Measurements from ENCODE around the gene HLA-DPA1.

Gene HLA-DPA1

GRCh38 chr6:33076406-33076934, 3.0 kb upstream of the HLA-DPA1 start:
- H3K4me1 ChIP-seq (ENCODE audit: insufficient read depth, low read length, poor library complexity, severe bottlenecking): peaks cover 3% of the 10 kb centered on the region
- H3K27me3 ChIP-seq (ENCODE audit: insufficient read depth, low read length, poor library complexity, severe bottlenecking): no peaks in the 10 kb centered on the region
- no peaks in the 10 kb centered on the region for H3K9me2 ChIP-seq (replicated peaks; ENCODE audit: low read depth, low read length)
- H3K79me2 ChIP-seq (ENCODE audit: insufficient read depth, low read length): no peaks in the 10 kb centered on the region
- no peaks in the 10 kb centered on the region for H3K36me3 ChIP-seq (ENCODE audit: insufficient read depth, low read length)
- peak overlapping the region; percentile 10 for H3K4me2 ChIP-seq (ENCODE audit: low read depth, low read length, poor library complexity, severe bottlenecking)
- TF ChIP-seq, protein P1, sequence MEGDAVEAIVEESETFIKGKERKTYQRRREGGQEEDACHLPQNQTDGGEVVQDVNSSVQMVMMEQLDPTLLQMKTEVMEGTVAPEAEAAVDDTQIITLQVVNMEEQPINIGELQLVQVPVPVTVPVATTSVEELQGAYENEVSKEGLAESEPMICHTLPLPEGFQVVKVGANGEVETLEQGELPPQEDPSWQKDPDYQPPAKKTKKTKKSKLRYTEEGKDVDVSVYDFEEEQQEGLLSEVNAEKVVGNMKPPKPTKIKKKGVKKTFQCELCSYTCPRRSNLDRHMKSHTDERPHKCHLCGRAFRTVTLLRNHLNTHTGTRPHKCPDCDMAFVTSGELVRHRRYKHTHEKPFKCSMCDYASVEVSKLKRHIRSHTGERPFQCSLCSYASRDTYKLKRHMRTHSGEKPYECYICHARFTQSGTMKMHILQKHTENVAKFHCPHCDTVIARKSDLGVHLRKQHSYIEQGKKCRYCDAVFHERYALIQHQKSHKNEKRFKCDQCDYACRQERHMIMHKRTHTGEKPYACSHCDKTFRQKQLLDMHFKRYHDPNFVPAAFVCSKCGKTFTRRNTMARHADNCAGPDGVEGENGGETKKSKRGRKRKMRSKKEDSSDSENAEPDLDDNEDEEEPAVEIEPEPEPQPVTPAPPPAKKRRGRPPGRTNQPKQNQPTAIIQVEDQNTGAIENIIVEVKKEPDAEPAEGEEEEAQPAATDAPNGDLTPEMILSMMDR (conservative IDR thresholded peaks at IDR 0.05; ENCODE audit: low read length): no peak
- TF ChIP-seq EZH2phosphoT487 (IDR thresholded peaks at IDR 0.05; ENCODE audit: borderline replicate concordance): no peak
- H3K9me3 ChIP-seq (ENCODE audit: insufficient read depth, low read depth, low read length): no peaks in the 10 kb centered on the region
- no peaks in the 10 kb centered on the region for H4K20me1 ChIP-seq (ENCODE audit: insufficient read depth, low read length, poor library complexity, severe bottlenecking)
- H3K4me3 ChIP-seq (ENCODE audit: low read length, poor library complexity, severe bottlenecking): no peak overlapping the region
- H3F3A ChIP-seq (ENCODE audit: low read depth): no peaks in the 10 kb centered on the region
- 0 out of 2 replicates have a peak overlapping the region, but pooled peaks have one; percentile 86 for H2AFZ ChIP-seq (ENCODE audit: low read length)
- no peak overlapping the region for H3K9ac ChIP-seq (ENCODE audit: low read depth, low read length, poor library complexity, severe bottlenecking)

- Histone ChIP-seq H3K9me3 (ENCODE audit: insufficient read depth, low read depth, low read length) (no peaks in the 10 kb centered on the region), H3K4me3 (ENCODE audit: low read length, poor library complexity, severe bottlenecking) (peak within 1 kb of the TSS; percentile 34), H3K79me2 (ENCODE audit: insufficient read depth, low read length) (no peaks in the 10 kb centered on the region), H2AFZ (ENCODE audit: low read length) (peak within 1 kb of the TSS; percentile 86), H4K20me1 (ENCODE audit: insufficient read depth, low read length, poor library complexity, severe bottlenecking) (no peaks in the 10 kb centered on the region), H3K4me1 (ENCODE audit: insufficient read depth, low read length, poor library complexity, severe bottlenecking) (peaks cover 3% of the 10 kb centered on the region), H3K36me3 (ENCODE audit: insufficient read depth, low read length) (no peaks in the 10 kb centered on the region), H3K4me2 (ENCODE audit: low read depth, low read length, poor library complexity, severe bottlenecking) (peak within 1 kb of the TSS; percentile 10), H3K27me3 (ENCODE audit: insufficient read depth, low read length, poor library complexity, severe bottlenecking) (no peaks in the 10 kb centered on the region), H3F3A (ENCODE audit: low read depth) (no peaks in the 10 kb centered on the region), H3K9me2 (replicated peaks; ENCODE audit: low read depth, low read length) (no peaks in the 10 kb centered on the region), H3K9ac (ENCODE audit: low read depth, low read length, poor library complexity, severe bottlenecking) (no peak within 1 kb of the TSS)
- TF ChIP-seq, protein P1 (conservative IDR thresholded peaks at IDR 0.05; ENCODE audit: low read length): no peak
- TF ChIP-seq EZH2phosphoT487 (IDR thresholded peaks at IDR 0.05; ENCODE audit: borderline replicate concordance): no peak
Measured at GRCh38 chr6:33075568-33076405, 2.3 kb upstream of the HLA-DPA1 start, which contains the start of gene HLA-DPB1. HLA-DPB1 (plus strand) TSS chr6:33075990; CDS start chr6:33076042, 52 bp downstream.

DNA sequence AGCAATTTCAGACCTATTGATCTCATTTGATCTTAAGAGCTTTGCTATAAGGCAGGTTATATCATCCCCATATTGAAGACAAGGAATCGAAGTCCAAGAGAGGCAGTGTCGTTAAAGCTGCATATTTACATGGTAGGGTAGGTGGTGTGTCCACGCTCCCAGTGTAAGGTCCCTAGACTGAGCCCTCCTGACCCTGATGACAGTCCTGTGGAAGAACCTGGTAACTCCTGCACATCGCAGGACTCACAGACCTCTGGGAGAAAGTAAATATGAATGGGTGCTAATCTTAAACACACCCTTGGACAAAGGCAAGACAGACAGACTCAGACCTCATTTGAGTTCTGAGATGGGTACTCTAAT, 1.7 kb upstream of the HLA-DPA1 start:
- TF ChIP-seq EZH2phosphoT487 (IDR thresholded peaks at IDR 0.05; ENCODE audit: borderline replicate concordance): no peak
- TF ChIP-seq, protein P1 (conservative IDR thresholded peaks at IDR 0.05; ENCODE audit: low read length): no peak
- Histone ChIP-seq H3K79me2 (ENCODE audit: insufficient read depth, low read length) (no peaks in the 10 kb centered on the region), H4K20me1 (ENCODE audit: insufficient read depth, low read length, poor library complexity, severe bottlenecking) (no peaks in the 10 kb centered on the region), H2AFZ (ENCODE audit: low read length) (peak overlapping the region; percentile 28; the same call in 1 of the 2 replicates), H3K36me3 (ENCODE audit: insufficient read depth, low read length) (no peaks in the 10 kb centered on the region), H3K9me3 (ENCODE audit: insufficient read depth, low read depth, low read length) (no peaks in the 10 kb centered on the region), H3K27me3 (ENCODE audit: insufficient read depth, low read length, poor library complexity, severe bottlenecking) (no peaks in the 10 kb centered on the region), H3K9me2 (replicated peaks; ENCODE audit: low read depth, low read length) (no peaks in the 10 kb centered on the region), H3K4me3 (ENCODE audit: low read length, poor library complexity, severe bottlenecking) (no peak overlapping the region), H3F3A (ENCODE audit: low read depth) (no peaks in the 10 kb centered on the region), H3K4me2 (ENCODE audit: low read depth, low read length, poor library complexity, severe bottlenecking) (no peak overlapping the region), H3K4me1 (ENCODE audit: insufficient read depth, low read length, poor library complexity, severe bottlenecking) (peaks cover 3% of the 10 kb centered on the region), H3K9ac (ENCODE audit: low read depth, low read length, poor library complexity, severe bottlenecking) (no peak overlapping the region)
